SIG-M5 (cell line): ENCODE data around the gene OR2A12.
"Not testable (repeated sequence)": the region's sequence is repeated elsewhere in the genome, so short reads cannot be mapped to it uniquely, and the experiment has no call there.

Source experiments
- DNase-seq: peaks from one replicate; lab custom pipeline; 2025; lab: John Stamatoyannopoulos, UW

OR2A12 gene

GRCh38 chr7:144085978-144086377 is at the start of gene OR2A12:
TSS of gene OR2A12 (plus strand) at chr7:144086278. CDS start at chr7:144095108, 8,830 bp downstream.
- DNase-seq = no peak

DNA sequence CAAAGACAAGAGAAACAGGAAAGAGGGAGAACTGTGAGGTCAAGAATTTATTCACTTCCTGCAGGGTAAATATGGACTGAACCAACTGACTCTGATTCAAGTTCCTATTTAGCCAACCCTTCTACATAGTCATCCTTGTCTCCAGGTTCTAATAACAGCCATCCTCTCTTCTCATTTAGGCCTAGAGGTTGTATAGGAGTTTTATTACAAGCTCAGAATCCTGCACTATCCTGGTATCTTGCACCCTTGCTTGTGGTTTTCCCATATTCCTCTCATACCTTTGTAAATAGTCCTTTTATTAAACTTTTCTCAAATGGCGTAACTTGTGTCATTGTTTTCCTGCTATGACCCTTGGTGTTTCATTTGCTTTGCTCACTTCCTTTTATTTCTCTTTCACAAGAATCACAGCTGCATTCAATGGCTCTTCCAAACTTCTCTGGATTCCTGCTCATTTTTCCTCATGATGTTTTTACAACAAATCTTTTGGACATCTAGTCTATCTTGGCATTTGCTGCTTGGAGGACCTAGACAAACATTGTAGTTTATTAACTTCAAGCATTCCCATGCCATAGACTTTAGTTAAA is 49.7 kb upstream of the OR2A12 start:
- no peak for DNase-seq

- DNase-seq = no peak
Measured at GRCh38 chr7:144037414-144038035, 48.6 kb upstream of the OR2A12 start.

DNA sequence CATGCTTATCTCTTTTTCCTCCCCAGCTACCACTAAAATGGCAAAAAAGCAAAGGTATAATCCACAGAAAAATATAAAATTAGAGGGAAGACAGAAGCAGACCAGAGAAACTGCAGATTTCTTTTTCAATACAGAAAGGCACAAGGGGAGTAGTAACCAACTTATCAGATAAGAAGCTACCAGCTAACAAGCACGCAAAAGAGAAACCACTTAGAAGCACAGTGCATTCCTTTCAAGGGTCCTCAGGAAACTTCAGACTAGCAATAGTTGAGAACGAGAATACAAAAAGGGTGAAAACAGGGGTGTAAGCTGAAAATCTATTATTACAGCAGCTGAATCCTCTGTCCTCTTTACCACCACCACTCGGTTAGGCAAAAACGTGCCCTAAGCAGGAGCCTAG is 47.2 kb upstream of the OR2A12 start:
- no peak for DNase-seq

- no peak for DNase-seq
Measured at GRCh38 chr7:144048648-144049047, 37.4 kb upstream of the OR2A12 start, which contains the start of gene OR2A5. TSS of gene OR2A5 (plus strand) at chr7:144048948. CDS start at chr7:144050402, 1,454 bp downstream.

- no peak for DNase-seq
Measured at GRCh38 chr7:144049491-144049890, 36.6 kb upstream of the OR2A12 start.

DNA sequence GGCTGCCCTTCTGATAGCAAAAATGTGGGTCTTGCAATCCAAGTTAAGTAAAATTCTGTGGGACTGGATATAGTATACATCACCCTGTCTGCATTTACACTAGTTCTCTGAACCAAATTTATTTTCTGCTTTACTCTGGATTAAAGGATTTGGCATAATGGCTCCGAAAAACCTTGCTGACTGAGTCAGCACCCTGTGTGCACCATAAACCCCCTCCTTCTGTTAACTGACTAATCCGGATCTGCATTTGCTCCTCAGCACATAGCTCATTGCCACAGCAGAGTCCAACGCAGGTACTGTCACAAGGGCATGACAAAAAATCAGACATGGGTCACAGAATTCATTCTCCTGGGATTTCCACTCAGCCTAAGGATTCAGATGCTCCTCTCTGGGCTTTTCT is 36.0 kb upstream of the OR2A12 start:
- DNase-seq = no peak

- DNase-seq = not testable (repeated sequence)
Measured at GRCh38 chr7:144050884-144051283, 35.2 kb upstream of the OR2A12 start.

GRCh38 chr7:144057954-144058353 is 28.1 kb upstream of the OR2A12 start:
- no peak for DNase-seq

DNA sequence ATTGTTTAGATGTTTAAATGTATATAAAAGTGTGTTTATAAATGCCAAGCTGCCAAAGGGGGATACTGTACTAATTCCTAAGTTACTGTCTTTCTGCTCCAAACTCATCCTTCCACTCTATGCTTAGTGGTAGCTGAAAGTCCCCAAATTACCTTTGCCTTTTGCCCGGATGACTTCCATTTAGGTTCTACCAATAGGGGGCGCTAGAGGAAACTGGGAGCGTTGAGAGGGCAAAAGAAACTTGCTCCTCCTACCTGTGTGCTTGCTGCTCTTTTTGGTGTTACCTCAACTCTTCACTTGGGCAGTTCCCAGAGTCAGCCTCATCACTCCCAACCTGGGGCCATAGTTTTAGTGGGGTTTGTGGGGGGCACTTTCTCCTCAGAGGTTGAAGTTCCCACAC is 22.4 kb upstream of the OR2A12 start:
- no peak for DNase-seq

GRCh38 chr7:144069511-144069910 is 16.6 kb upstream of the OR2A12 start, which contains the start of gene OR2A25:
TSS of gene OR2A25 (plus strand) at chr7:144069811. CDS start at chr7:144074220, 4,409 bp downstream.
- no peak for DNase-seq

GRCh38 chr7:144069953-144070352 is 16.1 kb upstream of the OR2A12 start:
- DNase-seq = no peak

DNA sequence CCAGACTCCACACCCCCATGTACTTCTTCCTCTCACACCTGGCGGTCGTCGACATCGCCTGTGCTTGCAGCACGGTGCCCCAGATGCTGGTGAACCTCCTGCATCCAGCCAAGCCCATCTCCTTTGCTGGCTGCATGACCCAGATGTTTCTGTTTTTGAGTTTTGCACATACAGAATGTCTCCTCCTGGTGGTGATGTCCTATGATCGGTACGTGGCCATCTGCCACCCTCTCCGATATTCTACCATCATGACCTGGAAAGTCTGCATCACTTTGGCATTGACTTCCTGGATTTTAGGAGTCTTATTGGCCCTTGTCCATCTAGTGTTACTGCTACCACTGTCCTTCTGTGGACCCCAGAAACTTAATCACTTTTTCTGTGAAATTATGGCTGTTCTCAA is 11.7 kb upstream of the OR2A12 start:
- no peak for DNase-seq

- no peak for DNase-seq
Measured at GRCh38 chr7:144086730-144087129, 652 bp downstream of the OR2A12 start.

DNA sequence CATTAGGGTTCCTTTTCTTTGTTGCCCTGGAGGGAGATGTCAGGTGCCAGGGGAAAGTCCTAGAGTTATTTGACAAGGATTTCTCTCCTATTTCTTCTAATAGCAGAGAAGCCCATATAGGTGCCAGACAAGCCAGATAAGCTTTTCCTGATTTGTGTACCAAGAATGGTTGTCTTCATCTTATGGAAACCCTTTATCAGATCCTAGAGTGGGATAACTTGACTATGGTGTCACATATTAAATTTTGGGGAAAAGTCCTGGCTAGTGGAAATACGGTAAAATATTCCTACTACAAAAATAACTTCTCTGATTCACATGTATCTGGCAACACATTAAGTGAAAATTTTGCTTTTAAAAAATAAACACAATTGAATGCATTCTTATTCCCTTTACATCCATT is 1.2 kb downstream of the OR2A12 start:
- no peak for DNase-seq

- no peak for DNase-seq
Measured at GRCh38 chr7:144090667-144091066, 4.6 kb downstream of the OR2A12 start.

DNA sequence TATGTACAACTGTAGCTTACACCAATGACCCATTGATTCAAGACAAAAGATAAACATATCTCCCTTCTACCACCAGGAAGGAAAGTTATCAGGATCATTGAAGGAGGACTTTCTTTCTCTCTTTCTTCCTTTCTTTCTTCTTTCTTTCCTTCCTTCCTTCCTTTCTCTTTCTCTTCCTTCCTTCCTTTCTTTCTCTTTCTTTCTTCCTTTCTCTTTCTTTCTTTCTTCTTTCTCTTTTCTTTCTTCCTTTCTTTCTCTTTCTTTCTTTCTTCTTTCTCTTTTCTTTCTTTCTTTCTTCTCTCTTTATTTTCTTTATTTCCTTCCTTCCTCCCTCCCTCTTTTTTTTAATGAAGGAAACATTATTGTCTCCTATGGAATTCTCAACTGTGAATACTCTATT is 12.7 kb downstream of the OR2A12 start:
- no peak for DNase-seq

DNA sequence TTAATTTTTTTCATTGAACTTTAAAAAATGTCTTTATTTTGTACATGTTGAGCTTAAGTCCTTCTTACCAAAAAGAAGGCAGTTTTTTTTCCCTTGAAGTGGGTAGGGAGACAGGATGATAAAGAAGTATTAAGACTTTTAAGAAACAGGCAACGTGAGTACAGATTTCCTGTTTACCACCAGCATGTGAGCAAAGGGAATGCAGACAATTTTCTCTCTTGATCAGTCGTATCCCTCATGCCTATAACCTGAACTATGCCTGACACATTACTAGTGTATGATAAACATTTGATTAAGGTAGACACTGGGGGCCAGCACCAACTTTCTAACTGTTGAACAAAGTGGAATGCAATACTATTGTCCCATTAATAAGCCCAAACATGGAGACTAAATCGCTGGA is 14.5 kb downstream of the OR2A12 start:
- no peak for DNase-seq

DNA sequence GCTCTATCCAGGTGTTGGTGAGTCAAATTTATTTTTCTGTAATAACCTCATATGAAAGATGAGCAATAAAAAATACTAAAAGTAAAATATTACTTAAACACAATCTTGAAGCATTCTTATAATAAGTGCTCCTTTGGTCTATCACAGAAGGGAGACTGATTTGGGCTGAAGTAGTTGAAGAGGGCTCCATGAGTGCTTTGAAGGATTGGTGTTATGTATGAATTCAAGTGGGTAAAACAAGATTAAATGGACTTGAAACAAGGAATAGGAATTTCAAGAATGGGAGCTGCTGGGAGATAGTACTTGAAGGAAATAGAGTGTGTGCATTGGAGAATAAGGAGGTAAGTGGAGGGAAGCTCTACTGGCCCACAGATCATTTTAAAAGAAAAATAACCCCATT is 16.0 kb downstream of the OR2A12 start:
- DNase-seq = no peak

DNA sequence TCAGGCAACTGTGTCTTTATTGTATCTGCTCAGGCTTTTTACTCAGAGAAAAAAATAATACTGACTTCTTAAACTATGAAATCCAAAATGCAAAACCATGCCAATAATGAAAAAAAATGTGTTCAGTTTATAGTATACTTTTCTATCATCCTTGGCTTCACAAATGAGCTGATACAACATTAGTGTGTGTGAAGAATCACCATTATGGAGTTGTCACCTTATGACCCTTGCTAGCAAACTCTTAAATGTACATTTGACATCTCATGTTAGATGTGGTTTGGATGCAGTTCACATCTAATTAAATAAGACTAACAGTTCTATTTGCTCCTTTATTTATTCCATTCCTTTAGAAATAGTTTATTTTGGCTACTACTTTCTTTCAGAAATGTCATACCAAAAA is 19.1 kb downstream of the OR2A12 start:
- no peak for DNase-seq

DNA sequence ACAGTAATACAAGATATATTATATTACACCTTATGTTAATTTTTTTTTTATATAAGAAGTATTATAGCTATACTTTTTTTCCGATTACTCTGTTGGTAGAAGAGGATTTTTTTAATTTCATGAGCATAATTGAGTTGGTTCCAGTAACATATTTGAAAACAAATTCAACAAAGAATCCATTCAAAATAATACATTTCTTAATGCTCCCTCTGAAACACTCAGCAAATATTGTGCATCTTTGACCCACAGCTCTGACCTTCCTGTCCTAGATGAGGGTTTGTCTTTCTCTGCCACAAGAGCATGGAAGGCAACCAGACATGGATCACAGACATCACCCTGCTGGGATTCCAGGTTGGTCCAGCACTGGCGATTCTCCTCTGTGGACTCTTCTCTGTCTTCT is 23.2 kb downstream of the OR2A12 start, which contains the start of gene OR2A2:
Gene OR2A2, plus strand, starts transcription at position 301 of the 400 bp plus-strand sequence. Its CDS starts 0 bp downstream, at position 301.
- DNase-seq = no peak

GRCh38 chr7:144110272-144110671 is 24.2 kb downstream of the OR2A12 start:
- no peak for DNase-seq

- DNase-seq = no peak
Measured at GRCh38 chr7:144113651-144114050, 27.6 kb downstream of the OR2A12 start.

GRCh38 chr7:144118341-144118740 is 32.3 kb downstream of the OR2A12 start:
- DNase-seq = no peak
